ENCODE results near the gene BAZ1A.
A peak's percentile ranks its signal among the peaks of the same experiment; 100 is the strongest.

The BAZ1A gene

DNA sequence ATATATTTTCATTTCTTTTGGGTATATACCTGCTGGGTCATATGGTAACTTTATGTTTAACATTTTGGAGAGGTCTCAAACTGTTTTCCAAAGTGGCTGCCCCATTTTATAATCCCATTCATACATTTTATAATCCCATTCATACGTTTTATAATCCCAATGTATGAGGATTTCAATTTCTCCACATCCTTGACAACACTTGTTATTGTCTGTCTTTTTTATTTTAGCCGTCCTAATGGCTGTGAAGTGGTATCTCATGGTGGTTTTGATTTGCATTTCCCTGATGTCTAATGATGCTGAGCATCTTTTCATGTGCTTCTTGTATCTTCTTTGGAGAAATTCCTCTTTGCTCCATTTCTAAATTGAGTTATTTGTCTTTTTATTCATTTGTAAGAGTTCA lies 154.0 kb downstream of the BAZ1A start:
- no peak for DNase-seq (ENCODE audit: low read depth in 3 of 3)

DNA sequence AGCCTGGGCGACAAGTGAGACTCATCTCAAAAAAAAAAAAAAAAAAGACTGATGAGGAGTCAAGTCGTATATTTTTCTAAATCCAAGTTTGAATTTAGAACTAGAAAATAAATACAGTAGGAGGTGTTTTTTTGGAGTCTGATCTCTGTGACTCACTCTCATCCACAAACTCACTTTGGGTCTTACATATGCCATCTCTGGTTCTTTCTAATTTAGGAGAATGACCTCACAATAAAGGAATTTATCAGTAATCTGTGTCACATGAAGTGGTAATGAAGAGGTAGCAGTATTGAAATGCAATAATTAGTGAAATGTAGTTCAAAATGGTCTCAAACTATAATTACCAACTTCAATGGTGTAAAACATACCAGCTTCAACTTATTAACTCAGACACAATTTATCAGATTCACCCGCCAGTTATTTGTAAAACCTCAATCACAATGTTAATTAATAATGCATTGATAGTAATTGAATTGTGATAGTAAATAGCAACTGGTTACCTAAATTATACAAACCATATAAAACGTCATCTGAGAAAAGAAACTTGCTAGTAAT lies 156.3 kb downstream of the BAZ1A start:
- DNase-seq (ENCODE audit: low read depth in 3 of 3) = no peak

DNA sequence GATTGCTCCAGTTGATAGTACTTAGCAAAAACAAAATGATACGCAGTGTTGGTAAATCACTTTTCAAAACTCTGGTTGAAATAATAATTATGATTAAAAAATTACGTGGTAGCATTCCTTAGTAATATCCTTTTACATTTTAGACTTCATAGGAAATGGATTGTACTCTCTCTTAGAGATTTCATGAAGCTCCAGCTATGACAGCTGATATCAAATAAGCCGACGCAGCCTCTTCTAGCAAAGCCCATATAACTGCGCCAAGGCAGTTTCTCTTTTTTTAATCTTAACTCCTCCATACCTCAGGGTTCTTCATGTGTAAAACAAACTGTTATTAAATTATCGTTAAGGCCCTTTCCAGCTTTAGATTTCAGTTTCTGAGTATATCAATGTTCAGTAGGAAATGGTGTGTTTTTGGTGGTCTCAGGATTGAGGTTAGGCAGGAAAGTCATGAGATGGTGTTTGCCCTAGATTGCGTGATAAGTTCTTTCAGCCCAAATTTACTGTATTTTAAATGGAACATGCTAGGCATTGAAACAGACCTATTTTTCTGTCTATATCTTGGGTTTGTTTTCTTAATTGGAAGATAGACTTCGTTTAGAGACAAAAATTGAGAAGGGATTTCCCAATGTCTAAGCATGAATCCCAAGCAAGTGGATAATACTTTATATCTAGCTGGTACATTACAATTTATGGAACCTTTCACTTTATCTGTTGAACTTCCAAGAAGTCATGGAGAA lies 159.9 kb downstream of the BAZ1A start:
- DNase-seq (ENCODE audit: low read depth in 3 of 3) = no peak

DNA sequence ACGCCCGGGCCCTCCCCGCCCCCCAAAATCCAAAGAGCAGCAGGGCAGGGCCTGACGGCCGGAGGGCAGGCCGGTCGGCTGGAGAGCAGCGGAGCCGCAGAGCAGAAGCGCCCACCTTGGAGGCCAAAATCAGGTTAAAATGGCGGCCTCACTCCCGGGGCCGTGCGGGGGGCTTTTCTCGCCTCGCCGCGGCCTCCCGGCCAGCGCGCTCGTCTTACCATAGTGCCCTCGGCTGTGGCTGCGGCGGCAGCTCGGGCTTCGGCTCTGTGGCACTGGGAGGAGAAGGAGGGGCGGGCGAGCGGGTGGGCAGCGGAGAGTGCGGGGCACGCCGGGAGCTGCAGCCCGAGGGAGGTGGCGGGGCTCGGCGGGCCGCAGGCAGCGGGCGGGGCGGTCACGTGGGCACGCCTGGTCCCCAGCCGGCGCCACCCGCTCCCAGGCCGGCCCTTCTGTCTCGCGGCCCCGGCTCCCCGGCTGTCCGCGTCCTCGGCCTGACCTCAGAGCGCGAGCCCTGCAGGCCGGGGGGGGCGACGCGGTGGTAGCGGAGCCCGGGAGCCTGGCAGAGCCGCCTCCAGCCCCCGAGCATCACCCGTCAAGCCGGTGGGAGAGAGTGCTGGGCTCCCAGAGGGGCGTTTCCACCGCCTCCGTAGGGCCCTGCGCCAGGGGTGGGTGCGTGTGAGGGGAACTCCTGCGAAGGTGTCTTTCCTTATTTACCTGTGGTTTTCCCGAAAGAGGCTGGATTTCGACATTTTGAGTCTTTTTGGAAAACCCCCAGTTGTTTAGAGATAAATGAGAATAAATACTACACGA lies 160.6 kb downstream of the BAZ1A start, which contains the start of gene CFL2:
CFL2 (minus strand) TSS at position 274 of the 807 bp plus-strand sequence; CDS start at position 221, 53 bp downstream.
- DNase-seq (ENCODE audit: low read depth in 3 of 3) = peak; percentile 51 to 65 (median 59)

DNA sequence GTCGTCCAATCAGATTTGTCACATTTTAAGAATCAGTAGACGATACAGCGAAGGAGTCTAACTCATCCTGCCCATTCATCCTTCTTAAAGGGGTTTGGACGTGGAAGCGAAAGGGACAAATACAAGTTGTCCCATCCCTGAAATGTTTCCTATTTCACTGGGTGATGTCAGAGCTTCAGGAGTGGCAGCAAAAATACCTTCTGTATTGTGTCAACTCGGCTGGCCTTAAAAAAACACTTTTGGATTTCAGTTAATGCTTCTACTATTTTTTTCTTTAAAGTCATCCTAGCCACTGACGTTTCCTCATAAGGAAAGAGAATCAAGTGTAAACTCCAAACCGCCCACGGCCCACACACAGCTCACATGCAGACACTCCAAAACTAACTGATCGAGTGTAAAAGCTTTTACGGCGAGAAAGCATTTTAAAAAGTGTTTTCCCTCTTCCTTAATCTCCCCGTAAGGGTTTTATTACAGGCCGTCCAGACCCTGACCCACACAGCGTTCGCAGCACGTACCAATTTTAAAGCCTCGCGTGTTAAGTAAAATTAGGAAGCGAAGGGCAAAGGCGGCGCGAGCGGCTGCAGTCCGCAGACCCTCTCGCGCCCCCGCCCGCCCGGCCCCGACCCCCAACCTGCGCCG lies 161.4 kb downstream of the BAZ1A start:
- DNase-seq (ENCODE audit: low read depth in 3 of 3) = peak in 1 of 3 experiments; percentile 18

DNA sequence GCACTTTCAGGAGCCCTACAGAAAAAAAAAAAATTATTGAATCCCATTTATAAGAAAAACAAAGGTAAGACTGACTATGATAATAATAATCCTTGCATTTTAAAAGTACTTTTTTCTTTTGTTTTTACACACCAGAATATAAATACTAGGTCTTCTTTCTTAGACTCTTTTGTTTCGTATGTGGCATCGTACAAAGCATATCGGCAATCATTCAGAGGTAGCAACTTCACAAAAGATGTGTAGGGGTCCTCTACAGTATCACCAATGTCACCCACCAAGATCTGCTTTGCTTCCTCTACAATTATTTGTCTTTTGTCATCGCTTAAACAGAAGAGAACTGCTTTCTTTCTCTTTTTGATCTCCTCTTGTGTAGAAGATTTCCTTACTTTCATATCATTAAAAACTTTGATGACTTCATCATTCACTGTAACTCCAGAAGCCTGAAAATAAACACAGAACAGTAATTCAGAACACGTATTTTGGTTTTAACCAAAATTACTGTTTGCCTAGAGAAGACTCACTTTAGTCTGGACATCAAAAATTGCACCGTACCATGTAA lies 162.0 kb downstream of the BAZ1A start:
- DNase-seq (ENCODE audit: low read depth in 3 of 3) = no peak

DNA sequence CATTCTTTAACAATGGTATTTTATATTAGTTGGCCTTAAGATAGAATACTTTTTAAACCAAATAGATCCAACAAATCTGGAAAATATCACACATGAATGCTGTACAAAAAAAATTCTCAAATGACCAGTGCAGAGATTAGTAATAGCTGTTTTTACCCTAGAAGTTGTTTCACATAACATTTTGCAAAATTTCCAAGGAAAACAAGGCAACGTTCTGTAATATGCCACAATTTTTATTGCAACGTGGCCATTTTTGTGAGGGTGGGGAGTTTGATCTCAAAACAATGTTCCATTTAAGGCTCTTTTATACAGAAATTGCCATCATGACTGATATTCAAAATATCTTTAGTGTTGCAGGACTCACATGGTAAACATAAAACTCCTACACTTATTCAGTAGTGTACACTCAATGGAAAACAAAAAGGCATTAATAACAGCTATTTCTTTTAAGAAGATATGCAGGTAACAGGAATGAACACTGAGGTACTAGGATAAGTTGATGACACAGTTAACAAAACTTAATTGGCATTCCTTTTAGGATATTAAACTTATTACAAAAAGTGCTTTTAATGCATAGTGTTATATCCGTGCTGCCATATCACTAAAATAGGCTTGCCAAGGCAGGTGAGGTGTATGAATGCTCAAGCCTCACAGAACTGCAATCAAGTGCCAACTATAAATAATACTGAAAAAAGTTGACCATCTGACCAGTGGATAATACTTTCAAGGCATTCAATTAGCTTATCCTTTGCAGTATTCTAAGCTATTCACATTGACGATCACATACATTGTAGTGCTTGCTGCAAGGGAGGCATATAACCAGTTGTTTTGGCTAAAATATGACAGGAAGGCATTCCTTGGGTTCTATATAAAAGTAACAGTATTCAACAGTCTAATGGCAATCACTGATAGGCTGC lies 163.1 kb downstream of the BAZ1A start:
- no peak for DNase-seq (ENCODE audit: low read depth in 3 of 3)

DNA sequence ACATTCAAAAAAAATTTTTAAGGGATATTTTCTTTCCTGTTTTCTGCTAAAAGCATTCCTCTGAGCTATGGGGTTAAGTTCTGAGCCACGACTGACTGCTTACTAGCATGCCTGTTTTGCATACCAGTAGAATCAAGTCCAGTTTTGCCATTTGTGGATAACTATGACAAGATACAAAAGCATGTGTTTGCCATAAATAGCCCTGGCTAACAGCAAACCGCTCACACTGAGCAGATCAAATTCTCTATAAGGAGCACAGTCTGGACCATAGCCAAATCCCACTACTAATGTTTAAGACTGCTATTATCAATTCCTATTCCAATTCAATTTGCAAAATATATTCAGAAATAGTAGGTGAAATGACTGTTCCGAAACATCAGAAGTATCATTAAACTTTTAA lies 164.0 kb downstream of the BAZ1A start:
- no peak for DNase-seq (ENCODE audit: low read depth in 3 of 3)

DNA sequence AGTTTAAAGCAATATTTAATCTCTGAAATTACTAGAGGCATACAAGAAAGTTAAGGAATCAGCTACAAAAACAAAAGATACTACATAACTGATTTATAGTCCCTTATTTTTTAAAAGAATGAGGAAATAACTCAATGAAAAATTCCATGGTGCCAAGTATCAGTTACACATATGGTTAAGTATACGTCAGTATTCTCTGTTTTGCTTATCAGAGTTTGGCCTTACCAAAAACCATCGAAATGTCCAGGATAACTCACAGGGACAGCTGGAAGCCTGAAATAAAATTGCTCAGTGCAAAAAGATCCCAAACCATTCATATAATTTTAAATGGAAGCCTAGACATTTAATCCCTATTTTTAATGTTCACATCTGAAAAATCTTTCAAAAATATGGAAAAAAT lies 164.4 kb downstream of the BAZ1A start:
- DNase-seq (ENCODE audit: low read depth in 3 of 3) = no peak

DNA sequence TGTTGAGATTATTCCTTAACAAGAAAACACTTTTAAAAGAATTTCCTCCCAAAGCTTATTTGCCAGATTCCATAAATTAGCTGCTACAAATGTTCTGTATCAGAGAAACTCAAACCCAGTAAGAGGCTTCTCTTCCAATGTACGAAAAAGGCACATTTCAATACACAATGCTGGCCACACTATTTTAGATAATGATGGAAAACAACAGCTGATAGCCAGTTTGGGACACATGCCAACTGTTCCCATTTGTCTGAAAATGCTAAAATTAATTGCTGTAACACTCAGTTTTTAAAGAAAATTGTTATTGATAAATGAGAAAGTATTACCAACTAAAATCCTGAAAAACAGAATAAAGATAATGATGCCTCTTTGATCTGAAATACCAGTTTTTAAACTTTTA lies 165.2 kb downstream of the BAZ1A start:
- no peak for DNase-seq (ENCODE audit: low read depth in 3 of 3)

DNA sequence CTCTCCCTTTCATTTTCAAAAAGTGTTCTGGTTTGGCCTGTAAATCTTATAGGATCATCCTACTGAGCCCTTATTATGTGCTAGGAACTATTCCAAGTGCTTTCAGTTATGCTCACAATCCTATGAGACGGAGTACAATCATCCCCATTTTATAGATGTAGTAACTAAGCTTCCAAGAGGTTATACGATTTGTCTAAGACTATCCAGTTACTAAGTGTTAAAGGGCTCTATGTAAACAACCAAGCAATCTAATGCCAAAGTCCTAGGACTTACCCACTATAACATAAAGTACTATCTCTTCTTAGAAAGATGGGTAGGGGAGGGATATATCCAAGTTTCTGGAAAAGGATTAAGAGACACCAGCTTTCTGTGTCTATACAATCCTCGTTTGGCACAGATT lies 167.4 kb downstream of the BAZ1A start:
- no peak for DNase-seq (ENCODE audit: low read depth in 3 of 3)
